GM12878 (cell line): ENCODE data around the gene DTNA. TPM values are rescaled to one million over a fixed set of nuclear protein-coding genes. Genes with fewer than 3 reads are reported as not detected.
A peak's percentile ranks its signal among the peaks of the same experiment; 100 is the strongest.

ENCODE experiments used
- ATAC-seq: fragments of 200-7000 bp; cut with Tn5 transposase; 3 replicates; pipeline ENCODE4 v1.9.1; 2020; ENCODE audit warnings: mild to moderate bottlenecking, moderate library complexity
- BruUV-seq: library from RNA; stranded (reverse); fragments of 400-500 nt; replicated peaks from 2 replicates; lab custom pipeline; 2021; lab: Mats Ljungman, UMichigan
- CTCF ChIA-PET: fragments of 300-600 bp; sonication (Branson Sonifier 250); formaldehyde crosslinking; extraction: SDS; loops from one replicate; lab custom pipeline; 2021; ENCODE audit warnings: inconsistent platforms; lab: Yijun Ruan, JAX
- POLR2A ChIA-PET: fragments of 350-600 bp; formaldehyde crosslinking; extraction: SDS; loops from one replicate; lab custom pipeline; 2021; ENCODE audit warnings: inconsistent platforms; lab: Charles Lee
- RAD21 ChIA-PET: fragments of 300-600 bp; sonication (Branson Sonifier 250); formaldehyde crosslinking; loops from one replicate; lab custom pipeline; 2023; ENCODE audit warnings: antibody characterized with exemption; ENCODE audit not compliant: unreplicated experiment; lab: Charles Lee
- SMC1A ChIA-PET: fragments of 300-600 bp; sonication (Branson Sonifier 250); formaldehyde crosslinking; loops from one replicate; lab custom pipeline; 2023; ENCODE audit not compliant: unreplicated experiment, uncharacterized antibody; lab: Charles Lee
- DNase-seq: peaks from one replicate; pipeline ENCODE4 v3.0.0-alpha.2; 2011; ENCODE audit warnings: low read depth, low spot score
- FAIRE-seq: peaks from 3 replicates; lab custom pipeline; 2011; peaks lifted over from hg19 to GRCh38; lab: Jason Lieb, UNC
- H2AFZ ChIP-seq: 2 replicates; pipeline ENCODE4 v1.6.0; 2011; ENCODE audit warnings: low read depth, low read length, control low read depth; ENCODE audit not compliant: control insufficient read depth
- H3K27ac ChIP-seq: 2 replicates; pipeline ENCODE4 v1.5.1; 2011; ENCODE audit warnings: control low read depth; ENCODE audit not compliant: control insufficient read depth, insufficient read depth
- H3K27me3 ChIP-seq, 2 experiments: replicated peaks in 1 of 2; 2 replicates each; pipeline versions ENCODE4 v1.6.0 to v1.6.1; 2011; ENCODE audit warnings: low read length in 1 of 2; ENCODE audit not compliant: control insufficient read depth in 2 of 2, insufficient read depth in 2 of 2
- H3K36me3 ChIP-seq, 2 experiments: 2 replicates each; pipeline ENCODE4 v1.5.1; 2011; ENCODE audit warnings: low read length in 1 of 2; ENCODE audit not compliant: control insufficient read depth in 2 of 2, insufficient read depth in 2 of 2
- H3K4me1 ChIP-seq: 2 replicates; pipeline ENCODE4 v1.6.1; 2011; ENCODE audit warnings: mild to moderate bottlenecking, low read length, moderate library complexity, mixed read lengths; ENCODE audit not compliant: control insufficient read depth, insufficient read depth
- H3K4me2 ChIP-seq: 2 replicates; pipeline ENCODE4 v1.6.0; 2011; ENCODE audit warnings: control low read depth; ENCODE audit not compliant: control insufficient read depth, insufficient read depth
- H3K4me3 ChIP-seq: fragments of 200-600 bp; sonication (generic); 2 replicates; pipeline ENCODE4 v1.5.1; 2016
- H3K79me2 ChIP-seq: 2 replicates; pipeline ENCODE4 v1.6.0; 2011; ENCODE audit warnings: low read length; ENCODE audit not compliant: control insufficient read depth, insufficient read depth
- H3K9ac ChIP-seq: 2 replicates; pipeline ENCODE4 v1.8.0; 2011; ENCODE audit warnings: low read length, control low read depth, mixed read lengths; ENCODE audit not compliant: control insufficient read depth, insufficient read depth
- H3K9me3 ChIP-seq: replicated peaks from 3 replicates; pipeline ENCODE4 v1.5.1; 2011; ENCODE audit warnings: mild to moderate bottlenecking, low read length; ENCODE audit not compliant: control insufficient read depth, insufficient read depth
- H4K20me1 ChIP-seq: 2 replicates; pipeline ENCODE4 v1.6.0; 2011; ENCODE audit not compliant: control insufficient read depth, insufficient read depth
- BACH1 ChIP-seq: fragments of 450-650 bp; IDR thresholded peaks from 2 replicates; pipeline ENCODE4 v1.6.1; 2017; ENCODE audit warnings: mild to moderate bottlenecking, borderline replicate concordance
- CEBPB ChIP-seq, 2 experiments: fragments of 150-350 bp in 1 of 2; IDR thresholded peaks; 2 replicates each; pipeline ENCODE4 v1.6.1; 2012 to 2014; ENCODE audit warnings: low read depth in 2 of 2, low read length in 2 of 2, borderline replicate concordance in 1 of 2, inconsistent platforms in 1 of 2
- CREB1 ChIP-seq: IDR thresholded peaks from 2 replicates; pipeline ENCODE4 v1.6.1; 2012; ENCODE audit warnings: low read depth, mild to moderate bottlenecking, inconsistent platforms
- ESRRA ChIP-seq: IDR thresholded peaks from 2 replicates; pipeline ENCODE4 v1.6.1; 2012; ENCODE audit warnings: mild to moderate bottlenecking, low read length, improper control_type of control experiment
- HDGF ChIP-seq: fragments of 450-650 bp; IDR thresholded peaks from 2 replicates; pipeline ENCODE4 v1.6.1; 2016; ENCODE audit warnings: antibody characterized with exemption
- MEF2A ChIP-seq: IDR thresholded peaks from 2 replicates; pipeline ENCODE4 v1.6.1; 2011; ENCODE audit warnings: low read depth, mild to moderate bottlenecking, low read length, moderate library complexity; ENCODE audit not compliant: insufficient read depth
- RFX5 ChIP-seq: IDR thresholded peaks from 2 replicates; pipeline ENCODE4 v1.6.1; 2011; ENCODE audit warnings: low read depth, low read length, improper control_type of control experiment
- SMAD1 ChIP-seq: fragments of 450-650 bp; IDR thresholded peaks from 2 replicates; pipeline ENCODE4 v1.6.1; 2018; ENCODE audit warnings: mild to moderate bottlenecking, low read depth; ENCODE audit not compliant: partially characterized antibody
- STAT1 ChIP-seq: fragments of 450-650 bp; conservative IDR thresholded peaks from 2 replicates; pipeline ENCODE4 v1.6.1; 2014; ENCODE audit warnings: antibody characterized with exemption, mild to moderate bottlenecking
- TCF7 ChIP-seq: IDR thresholded peaks from 2 replicates; pipeline ENCODE4 v1.6.1; 2014; ENCODE audit warnings: antibody characterized with exemption, borderline replicate concordance
- ZNF24 ChIP-seq: fragments of 450-650 bp; IDR thresholded peaks from 2 replicates; pipeline ENCODE4 v1.6.1; 2017; ENCODE audit warnings: antibody characterized with exemption, mild to moderate bottlenecking
- WGBS: methylation state at CpG from one replicate; pipeline ENCODE4 v1.1.6; 2016; ENCODE audit warnings: low lambda C conversion rate; ENCODE audit not compliant: insufficient replicate concordance, insufficient coverage; ENCODE audit errors: missing lambda C conversion rate; 5-methylcytosine and 5-hydroxymethylcytosine counted together
- in situ Hi-C: fragments of 300-500 bp; cut with MboI; formaldehyde crosslinking; loops from 9 replicates; pipeline ENCODE4 v1.14.3; 2018; ENCODE audit warnings: mixed read lengths
- intact Hi-C: fragments of 100-400 bp; cut with micrococcal nuclease; formaldehyde crosslinking; loops from one replicate; pipeline ENCODE4 v1.14.2; 2022; ENCODE audit not compliant: unreplicated experiment
- polyA plus RNA-seq, 11 experiments: library from polyadenylated mRNA; depleted of rRNA in 4 of 11; unstranded in 6 of 11; stranded (reverse) in 5 of 11; fragments of >200 nt; fragmentation: Nextera tagmentation in 4 of 11; fragmentation: Illumina TruSeq in 1 of 11; extraction: Ambion mirVana in 4 of 11; extraction: Trizol in 1 of 11; gene quantifications; 1 replicate in 1 of 11; 2 replicates in 10 of 11; pipeline versions ENCODE4 v1.2.1 to v1.2.3, GENCODE V29; 2011 to 2016; ENCODE audit warnings: inconsistent platforms in 2 of 11, missing spikeins in 2 of 11, low read depth in 1 of 11
- total RNA-seq, 4 experiments: library from RNA; depleted of rRNA in 3 of 4; stranded (reverse); fragments of >200 nt in 3 of 4; fragmentation: Illumina TruSeq in 1 of 4; extraction: Trizol in 1 of 4; gene quantifications; 2 replicates each; pipeline versions ENCODE4 v1.2.1 to v1.2.3, GENCODE V29; 2013 to 2021
- TF ChIP-seq, protein P1 (sequence below): IDR thresholded peaks from 2 replicates; pipeline ENCODE4 v1.6.1; 2011; ENCODE audit warnings: mild to moderate bottlenecking, low read depth, low read length, moderate library complexity; ENCODE audit not compliant: insufficient replicate concordance
- TF ChIP-seq, protein P2 (sequence below): IDR thresholded peaks from 2 replicates; pipeline ENCODE4 v1.6.1; 2012; ENCODE audit warnings: low read length, inconsistent platforms

DTNA gene
- total and polyA plus RNA-seq, 10 of the 15 experiments (the other 5 are each of a cell fraction or from before 2014, with no cell fraction given), result 0.26 to 8.6 (median 0.53) TPM

DNA sequence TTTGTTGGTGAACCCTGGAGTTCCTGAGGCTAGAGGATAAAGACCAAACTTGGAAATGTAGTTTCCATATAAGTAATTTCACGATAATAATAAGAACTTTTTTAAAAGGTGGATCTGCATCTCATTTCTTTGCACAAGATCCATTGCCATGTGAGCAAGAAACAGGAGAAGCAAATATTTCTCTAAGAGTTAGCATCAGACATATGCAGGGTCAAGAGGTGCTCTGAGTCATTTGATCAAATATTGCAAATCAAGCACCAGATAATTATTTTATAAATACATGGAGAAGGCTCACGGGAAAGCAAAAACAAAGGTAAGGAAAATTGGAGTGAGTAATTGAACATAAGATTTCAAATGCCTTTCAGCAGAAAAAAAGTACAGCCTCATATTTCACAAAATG lies 118.0 kb downstream of the DTNA start:
- no peak overlapping the region for H3K27ac ChIP-seq
- no peaks in the 10 kb centered on the region for H3K27me3 ChIP-seq
- H3K79me2 ChIP-seq, result no peaks in the 10 kb centered on the region
- H3K36me3 ChIP-seq, result no peaks in the 10 kb centered on the region
- no peaks in the 10 kb centered on the region for H3K4me1 ChIP-seq
- no peak overlapping the region for H2AFZ ChIP-seq
- intact Hi-C loops (no loop called here), in situ Hi-C loops (no loop called here)
- DNase-seq, result no peak
- H4K20me1 ChIP-seq, result no peaks in the 10 kb centered on the region
- no peak overlapping the region for H3K4me2 ChIP-seq
- no peak overlapping the region for H3K9ac ChIP-seq
- no peak overlapping the region for H3K4me3 ChIP-seq
- POLR2A ChIA-PET, result no interaction called here
- FAIRE-seq, result no peak
- RAD21 ChIA-PET, result no interaction called here
- no peak for ATAC-seq
- WGBS, result 15% methylated on average over 2 of the region's 2 CpGs
- BruUV-seq, result no TSS peak
- SMC1A ChIA-PET, result no interaction called here
- CTCF ChIA-PET, result interaction anchor here (1.2 kb wide), 1 partner anchor 20 kb away, joined by 5 read pairs; no protein-coding TSS in a partner anchor
- H3K9me3 ChIP-seq, result no peaks in the 10 kb centered on the region
- no peak for TF ChIP-seq ESRRA
- no peak for TF ChIP-seq CEBPB (IDR thresholded peaks at IDR 0.05; ENCODE audit: borderline replicate concordance in 1 of 2, low read depth in 2 of 2, low read length in 2 of 2)

DNA sequence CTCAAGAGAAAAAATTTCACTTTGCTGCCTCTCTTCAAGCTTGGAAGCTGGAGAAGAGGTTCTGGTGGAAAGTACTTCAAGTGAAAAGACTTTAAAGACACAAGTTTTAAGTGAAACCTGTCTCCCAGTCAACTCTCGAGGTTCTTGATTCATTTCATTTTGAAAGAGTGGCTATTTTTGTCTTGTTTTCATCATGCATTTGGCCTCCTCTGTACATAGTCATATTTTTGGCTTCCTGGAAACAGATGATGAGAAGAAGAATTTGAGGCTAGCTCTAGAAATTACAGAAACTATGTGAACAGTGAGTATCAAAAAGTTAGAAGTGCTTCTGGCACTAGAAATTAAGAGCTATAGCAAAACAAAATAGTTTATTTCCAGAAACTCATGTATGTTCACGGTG lies 124.8 kb downstream of the DTNA start:
- ChIA-PET RAD21 (no interaction called here), SMC1A (interaction anchor here (1.9 kb wide), 1 partner anchor 9 kb away, joined by 4 read pairs; no protein-coding TSS in a partner anchor), POLR2A (no interaction called here), CTCF (interaction anchor here (0.6 kb wide), 1 partner anchor 481 kb away, joined by 3 read pairs; no protein-coding TSS in a partner anchor)
- no TSS peak for BruUV-seq
- FAIRE-seq (peak; percentile 23), DNase-seq (no peak), ATAC-seq (no peak)
- Histone ChIP-seq H2AFZ (no peak overlapping the region), H3K27ac (no peak overlapping the region), H3K36me3 (no peaks in the 10 kb centered on the region), H4K20me1 (no peaks in the 10 kb centered on the region), H3K4me2 (no peak overlapping the region), H3K9me3 (no peaks in the 10 kb centered on the region), H3K27me3 (no peaks in the 10 kb centered on the region), H3K4me3 (no peak overlapping the region), H3K79me2 (no peaks in the 10 kb centered on the region), H3K9ac (no peak overlapping the region), H3K4me1 (no peaks in the 10 kb centered on the region)
- TF ChIP-seq ZNF24 (no peak), CREB1 (peak; percentile 53; the same call in 1 of the 2 replicates), RFX5 (0 out of 2 replicates have a peak, but pooled peaks have one; percentile 40), TCF7 (no peak), BACH1 (no peak), STAT1 (no peak), SMAD1 (no peak), MEF2A (peak; percentile 66), HDGF (no peak)
- TF ChIP-seq, protein P1, sequence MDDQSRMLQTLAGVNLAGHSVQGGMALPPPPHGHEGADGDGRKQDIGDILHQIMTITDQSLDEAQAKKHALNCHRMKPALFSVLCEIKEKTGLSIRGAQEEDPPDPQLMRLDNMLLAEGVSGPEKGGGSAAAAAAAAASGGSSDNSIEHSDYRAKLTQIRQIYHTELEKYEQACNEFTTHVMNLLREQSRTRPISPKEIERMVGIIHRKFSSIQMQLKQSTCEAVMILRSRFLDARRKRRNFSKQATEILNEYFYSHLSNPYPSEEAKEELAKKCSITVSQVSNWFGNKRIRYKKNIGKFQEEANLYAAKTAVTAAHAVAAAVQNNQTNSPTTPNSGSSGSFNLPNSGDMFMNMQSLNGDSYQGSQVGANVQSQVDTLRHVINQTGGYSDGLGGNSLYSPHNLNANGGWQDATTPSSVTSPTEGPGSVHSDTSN, result no peak
- TF ChIP-seq, protein P2, sequence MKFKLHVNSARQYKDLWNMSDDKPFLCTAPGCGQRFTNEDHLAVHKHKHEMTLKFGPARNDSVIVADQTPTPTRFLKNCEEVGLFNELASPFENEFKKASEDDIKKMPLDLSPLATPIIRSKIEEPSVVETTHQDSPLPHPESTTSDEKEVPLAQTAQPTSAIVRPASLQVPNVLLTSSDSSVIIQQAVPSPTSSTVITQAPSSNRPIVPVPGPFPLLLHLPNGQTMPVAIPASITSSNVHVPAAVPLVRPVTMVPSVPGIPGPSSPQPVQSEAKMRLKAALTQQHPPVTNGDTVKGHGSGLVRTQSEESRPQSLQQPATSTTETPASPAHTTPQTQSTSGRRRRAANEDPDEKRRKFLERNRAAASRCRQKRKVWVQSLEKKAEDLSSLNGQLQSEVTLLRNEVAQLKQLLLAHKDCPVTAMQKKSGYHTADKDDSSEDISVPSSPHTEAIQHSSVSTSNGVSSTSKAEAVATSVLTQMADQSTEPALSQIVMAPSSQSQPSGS, result 0 out of 2 replicates have a peak, but pooled peaks have one; percentile 18
- 0% methylated on average over 2 of the region's 2 CpGs for WGBS
- intact Hi-C loops (no loop called here), in situ Hi-C loops (no loop called here)
